WTC11 (cell line): ENCODE measurements around the gene DISP3. TPM values are rescaled to one million over a fixed set of nuclear protein-coding genes. Genes with fewer than 3 reads are reported as not detected.

Experiments used
- ATAC-seq: fragments of 200-7000 bp; cut with Tn5 transposase; 2 replicates; pipeline ENCODE4 v1.10.0; 2021; ENCODE audit warnings: mild to moderate bottlenecking, moderate library complexity
- CTCF ChIA-PET: fragments of 300-600 bp; sonication (Branson Sonifier 250); formaldehyde crosslinking; loops from one replicate; lab custom pipeline; 2021; ENCODE audit warnings: antibody characterized with exemption; lab: Charles Lee
- POLR2A ChIA-PET: fragments of 350-600 bp; sonication (Branson Sonifier 250); formaldehyde crosslinking; loops from one replicate; lab custom pipeline; 2021; ENCODE audit warnings: antibody characterized with exemption; lab: Charles Lee
- DNase-seq: peaks from one replicate; pipeline ENCODE4 v3.0.0; 2021; ENCODE audit warnings: low spot score
- H3K27ac Mint-ChIP-seq: 2 replicates; pipeline ENCODE4 v1.8.0; 2021; ENCODE audit warnings: mixed read lengths
- H3K27me3 Mint-ChIP-seq: 2 replicates; pipeline ENCODE4 v1.8.0; 2021; ENCODE audit warnings: low read depth, mild to moderate bottlenecking, moderate library complexity, mixed read lengths
- H3K36me3 Mint-ChIP-seq: 2 replicates; pipeline ENCODE4 v1.8.0; 2021; ENCODE audit warnings: mixed read lengths
- H3K4me1 Mint-ChIP-seq: 2 replicates; pipeline ENCODE4 v1.8.0; 2022; ENCODE audit warnings: mixed read lengths
- H3K4me3 Mint-ChIP-seq: 2 replicates; pipeline ENCODE4 v1.8.0; 2021; ENCODE audit warnings: mild to moderate bottlenecking, moderate library complexity, mixed read lengths
- H3K9me3 Mint-ChIP-seq: 2 replicates; pipeline ENCODE4 v1.8.0; 2021; ENCODE audit warnings: mixed read lengths
- ATF3 ChIP-seq: sonication (generic); formaldehyde crosslinking; conservative IDR thresholded peaks from 2 replicates; pipeline ENCODE4 v1.8.1; 2022; ENCODE audit warnings: mild to moderate bottlenecking, missing genetic modification reagents
- CREM ChIP-seq: sonication (generic); formaldehyde crosslinking; IDR thresholded peaks from 2 replicates; pipeline ENCODE4 v1.8.1; 2022; ENCODE audit warnings: mild to moderate bottlenecking, missing genetic modification reagents, moderate library complexity
- ELF4 ChIP-seq: sonication (generic); formaldehyde crosslinking; IDR thresholded peaks from 2 replicates; pipeline ENCODE4 v1.8.1; 2022; ENCODE audit warnings: low read depth, mild to moderate bottlenecking, moderate library complexity, missing genetic modification reagents
- FOXJ3 ChIP-seq: sonication (generic); formaldehyde crosslinking; IDR thresholded peaks from 2 replicates; pipeline ENCODE4 v1.9.0; 2021; ENCODE audit warnings: missing genetic modification reagents, mild to moderate bottlenecking, borderline replicate concordance
- GRHL2 ChIP-seq: fragments of 250-450 bp; sonication (Bioruptor Pico); IDR thresholded peaks from 2 replicates; pipeline ENCODE4 v1.8.0; 2022; ENCODE audit warnings: mild to moderate bottlenecking, moderate library complexity; ENCODE audit not compliant: insufficient replicate concordance, severe bottlenecking
- HMGXB4 ChIP-seq: sonication (generic); formaldehyde crosslinking; IDR thresholded peaks from 2 replicates; pipeline ENCODE4 v1.8.1; 2023; ENCODE audit warnings: mild to moderate bottlenecking, moderate library complexity, missing genetic modification reagents
- NR1H2 ChIP-seq: sonication (generic); formaldehyde crosslinking; IDR thresholded peaks from 2 replicates; pipeline ENCODE4 v1.9.0; 2021; ENCODE audit warnings: mild to moderate bottlenecking, moderate library complexity, missing genetic modification reagents
- NR3C1 ChIP-seq: sonication (generic); formaldehyde crosslinking; conservative IDR thresholded peaks from 2 replicates; pipeline ENCODE4 v1.8.1; 2023; ENCODE audit warnings: low read depth, mild to moderate bottlenecking, missing genetic modification reagents
- PRDM15 ChIP-seq: sonication (generic); formaldehyde crosslinking; IDR thresholded peaks from 2 replicates; pipeline ENCODE4 v1.8.0; 2022; ENCODE audit warnings: missing genetic modification reagents
- PRRX2 ChIP-seq: fragments of 250-450 bp; sonication (Bioruptor Pico); IDR thresholded peaks from 2 replicates; pipeline ENCODE4 v1.8.0; 2021; ENCODE audit warnings: mild to moderate bottlenecking
- ZBTB21 ChIP-seq: sonication (generic); formaldehyde crosslinking; IDR thresholded peaks from 2 replicates; pipeline ENCODE4 v1.8.1; 2023; ENCODE audit warnings: mild to moderate bottlenecking, missing genetic modification reagents, borderline replicate concordance
- ZNF232 ChIP-seq: sonication (generic); formaldehyde crosslinking; IDR thresholded peaks from 2 replicates; pipeline ENCODE4 v1.8.0; 2022; ENCODE audit warnings: mild to moderate bottlenecking, missing genetic modification reagents
- ZNF317 ChIP-seq: sonication (generic); formaldehyde crosslinking; IDR thresholded peaks from 2 replicates; pipeline ENCODE4 v1.8.1; 2023; ENCODE audit warnings: low read depth, mild to moderate bottlenecking, moderate library complexity, missing genetic modification reagents, borderline replicate concordance
- ZNF396 ChIP-seq: fragments of 250-450 bp; sonication (Bioruptor Pico); IDR thresholded peaks from 2 replicates; pipeline ENCODE4 v1.8.0; 2021; ENCODE audit warnings: mild to moderate bottlenecking, moderate library complexity, borderline replicate concordance
- ZNF416 ChIP-seq: fragments of 250-450 bp; sonication (Bioruptor Pico); IDR thresholded peaks from 2 replicates; pipeline ENCODE4 v1.9.0; 2021; ENCODE audit warnings: mild to moderate bottlenecking, inconsistent platforms
- ZNF671 ChIP-seq: fragments of 250-450 bp; sonication (Bioruptor Pico); IDR thresholded peaks from 2 replicates; pipeline ENCODE4 v1.8.0; 2021; ENCODE audit warnings: mild to moderate bottlenecking
- total RNA-seq: library from RNA; stranded (reverse); gene quantifications from 3 replicates; pipeline ENCODE4 v1.2.3, GENCODE V29; 2021
- TF ChIP-seq, protein P1 (sequence below): sonication (generic); formaldehyde crosslinking; IDR thresholded peaks from 2 replicates; pipeline ENCODE4 v1.8.0; 2022; ENCODE audit warnings: mild to moderate bottlenecking, missing genetic modification reagents
- TF ChIP-seq, protein P2 (sequence below): sonication (generic); formaldehyde crosslinking; IDR thresholded peaks from 2 replicates; pipeline ENCODE4 v1.8.0; 2023; ENCODE audit warnings: missing genetic modification reagents, mild to moderate bottlenecking, borderline replicate concordance
- TF ChIP-seq, protein P3 (sequence below): fragments of 250-450 bp; sonication (Bioruptor Pico); IDR thresholded peaks from 2 replicates; pipeline ENCODE4 v1.9.0; 2021; ENCODE audit warnings: moderate library complexity, mild to moderate bottlenecking, inconsistent platforms, borderline replicate concordance
- TF ChIP-seq, protein P4 (sequence below): fragments of 200-600 bp; IDR thresholded peaks from 2 replicates; pipeline ENCODE4 v1.8.0; 2022; ENCODE audit warnings: antibody characterized with exemption

The DISP3 gene
- total RNA-seq, 1 experiment from 2014 or later = 6.0 TPM

GRCh38 chr1:11449100-11449403, 29.9 kb upstream of the DISP3 start:
- Mint-ChIP-seq H3K36me3 (no peaks in the 10 kb centered on the region), H3K27ac (no peak overlapping the region), H3K9me3 (no peaks in the 10 kb centered on the region), H3K4me3 (no peak overlapping the region), H3K27me3 (no peaks in the 10 kb centered on the region; the same call in 1 of the 2 replicates), H3K4me1 (peaks cover 2% of the 10 kb centered on the region; the same call in 1 of the 2 replicates)
- CTCF ChIA-PET = interaction anchor here (0.9 to 1.2 kb wide), 2 partner anchors 129 to 146 kb away, joined by 3 read pairs; no protein-coding TSS in a partner anchor
- TF ChIP-seq NR1H2 (CRISPR knock-in tag) = no peak
- TF ChIP-seq, protein P1, sequence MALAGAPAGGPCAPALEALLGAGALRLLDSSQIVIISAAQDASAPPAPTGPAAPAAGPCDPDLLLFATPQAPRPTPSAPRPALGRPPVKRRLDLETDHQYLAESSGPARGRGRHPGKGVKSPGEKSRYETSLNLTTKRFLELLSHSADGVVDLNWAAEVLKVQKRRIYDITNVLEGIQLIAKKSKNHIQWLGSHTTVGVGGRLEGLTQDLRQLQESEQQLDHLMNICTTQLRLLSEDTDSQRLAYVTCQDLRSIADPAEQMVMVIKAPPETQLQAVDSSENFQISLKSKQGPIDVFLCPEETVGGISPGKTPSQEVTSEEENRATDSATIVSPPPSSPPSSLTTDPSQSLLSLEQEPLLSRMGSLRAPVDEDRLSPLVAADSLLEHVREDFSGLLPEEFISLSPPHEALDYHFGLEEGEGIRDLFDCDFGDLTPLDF (CRISPR knock-in tag) = no peak
- no peak for TF ChIP-seq ELF4 (CRISPR knock-in tag)
- no peak for TF ChIP-seq PRDM15 (CRISPR knock-in tag)
- TF ChIP-seq NR3C1 = no peak
- no peak for TF ChIP-seq ZNF396
- no peak for TF ChIP-seq ZNF317 (CRISPR knock-in tag)
- TF ChIP-seq GRHL2 (CRISPR knock-in tag) = no peak
- no peak for TF ChIP-seq ZBTB21 (CRISPR knock-in tag)
- TF ChIP-seq, protein P2, sequence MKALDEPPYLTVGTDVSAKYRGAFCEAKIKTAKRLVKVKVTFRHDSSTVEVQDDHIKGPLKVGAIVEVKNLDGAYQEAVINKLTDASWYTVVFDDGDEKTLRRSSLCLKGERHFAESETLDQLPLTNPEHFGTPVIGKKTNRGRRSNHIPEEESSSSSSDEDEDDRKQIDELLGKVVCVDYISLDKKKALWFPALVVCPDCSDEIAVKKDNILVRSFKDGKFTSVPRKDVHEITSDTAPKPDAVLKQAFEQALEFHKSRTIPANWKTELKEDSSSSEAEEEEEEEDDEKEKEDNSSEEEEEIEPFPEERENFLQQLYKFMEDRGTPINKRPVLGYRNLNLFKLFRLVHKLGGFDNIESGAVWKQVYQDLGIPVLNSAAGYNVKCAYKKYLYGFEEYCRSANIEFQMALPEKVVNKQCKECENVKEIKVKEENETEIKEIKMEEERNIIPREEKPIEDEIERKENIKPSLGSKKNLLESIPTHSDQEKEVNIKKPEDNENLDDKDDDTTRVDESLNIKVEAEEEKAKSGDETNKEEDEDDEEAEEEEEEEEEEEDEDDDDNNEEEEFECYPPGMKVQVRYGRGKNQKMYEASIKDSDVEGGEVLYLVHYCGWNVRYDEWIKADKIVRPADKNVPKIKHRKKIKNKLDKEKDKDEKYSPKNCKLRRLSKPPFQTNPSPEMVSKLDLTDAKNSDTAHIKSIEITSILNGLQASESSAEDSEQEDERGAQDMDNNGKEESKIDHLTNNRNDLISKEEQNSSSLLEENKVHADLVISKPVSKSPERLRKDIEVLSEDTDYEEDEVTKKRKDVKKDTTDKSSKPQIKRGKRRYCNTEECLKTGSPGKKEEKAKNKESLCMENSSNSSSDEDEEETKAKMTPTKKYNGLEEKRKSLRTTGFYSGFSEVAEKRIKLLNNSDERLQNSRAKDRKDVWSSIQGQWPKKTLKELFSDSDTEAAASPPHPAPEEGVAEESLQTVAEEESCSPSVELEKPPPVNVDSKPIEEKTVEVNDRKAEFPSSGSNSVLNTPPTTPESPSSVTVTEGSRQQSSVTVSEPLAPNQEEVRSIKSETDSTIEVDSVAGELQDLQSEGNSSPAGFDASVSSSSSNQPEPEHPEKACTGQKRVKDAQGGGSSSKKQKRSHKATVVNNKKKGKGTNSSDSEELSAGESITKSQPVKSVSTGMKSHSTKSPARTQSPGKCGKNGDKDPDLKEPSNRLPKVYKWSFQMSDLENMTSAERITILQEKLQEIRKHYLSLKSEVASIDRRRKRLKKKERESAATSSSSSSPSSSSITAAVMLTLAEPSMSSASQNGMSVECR (CRISPR knock-in tag) = no peak
- no peak for TF ChIP-seq ZNF232 (CRISPR knock-in tag)
- TF ChIP-seq, protein P3, sequence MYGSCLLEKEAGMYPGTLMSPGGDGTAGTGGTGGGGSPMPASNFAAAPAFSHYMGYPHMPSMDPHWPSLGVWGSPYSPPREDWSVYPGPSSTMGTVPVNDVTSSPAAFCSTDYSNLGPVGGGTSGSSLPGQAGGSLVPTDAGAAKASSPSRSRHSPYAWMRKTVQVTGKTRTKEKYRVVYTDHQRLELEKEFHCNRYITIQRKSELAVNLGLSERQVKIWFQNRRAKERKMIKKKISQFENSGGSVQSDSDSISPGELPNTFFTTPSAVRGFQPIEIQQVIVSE (CRISPR knock-in tag) = no peak
- TF ChIP-seq HMGXB4 (CRISPR knock-in tag) = no peak
- no peak for TF ChIP-seq ZNF671
- TF ChIP-seq, protein P4, sequence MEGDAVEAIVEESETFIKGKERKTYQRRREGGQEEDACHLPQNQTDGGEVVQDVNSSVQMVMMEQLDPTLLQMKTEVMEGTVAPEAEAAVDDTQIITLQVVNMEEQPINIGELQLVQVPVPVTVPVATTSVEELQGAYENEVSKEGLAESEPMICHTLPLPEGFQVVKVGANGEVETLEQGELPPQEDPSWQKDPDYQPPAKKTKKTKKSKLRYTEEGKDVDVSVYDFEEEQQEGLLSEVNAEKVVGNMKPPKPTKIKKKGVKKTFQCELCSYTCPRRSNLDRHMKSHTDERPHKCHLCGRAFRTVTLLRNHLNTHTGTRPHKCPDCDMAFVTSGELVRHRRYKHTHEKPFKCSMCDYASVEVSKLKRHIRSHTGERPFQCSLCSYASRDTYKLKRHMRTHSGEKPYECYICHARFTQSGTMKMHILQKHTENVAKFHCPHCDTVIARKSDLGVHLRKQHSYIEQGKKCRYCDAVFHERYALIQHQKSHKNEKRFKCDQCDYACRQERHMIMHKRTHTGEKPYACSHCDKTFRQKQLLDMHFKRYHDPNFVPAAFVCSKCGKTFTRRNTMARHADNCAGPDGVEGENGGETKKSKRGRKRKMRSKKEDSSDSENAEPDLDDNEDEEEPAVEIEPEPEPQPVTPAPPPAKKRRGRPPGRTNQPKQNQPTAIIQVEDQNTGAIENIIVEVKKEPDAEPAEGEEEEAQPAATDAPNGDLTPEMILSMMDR = no peak
- no peak for TF ChIP-seq PRRX2 (CRISPR knock-in tag)
- no peak for TF ChIP-seq ATF3 (CRISPR knock-in tag)
- TF ChIP-seq CREM (CRISPR knock-in tag) = no peak
- no peak for TF ChIP-seq FOXJ3 (CRISPR knock-in tag)
- TF ChIP-seq ZNF416 (CRISPR knock-in tag) = no peak
- no peak for ATAC-seq
- POLR2A ChIA-PET = no interaction called here
- no peak for DNase-seq
